Stimulated activated CD4-positive, alpha-beta T cell treated with anti-CD3 and anti-CD28 coated beads, Interleukin-1b, Interleukin-23, amount 100 ng/mL, for 1 hour (primary cell): ENCODE results near the gene WFDC1.

ENCODE experiments used
- DNase-seq, 2 donors: peaks; one replicate each; pipeline ENCODE4 v3.0.0-alpha.2; 2020; ENCODE audit warnings: low read depth in 2 of 2

Gene WFDC1

GRCh38 chr16:84302111-84302954 lies 7.7 kb downstream of the WFDC1 start:
- DNase-seq: no peak

GRCh38 chr16:84303023-84303422 lies 8.3 kb downstream of the WFDC1 start:
- DNase-seq: no peak

- DNase-seq: no peak
Measured at GRCh38 chr16:84303516-84303915, 8.8 kb downstream of the WFDC1 start.

- DNase-seq: no peak
Measured at GRCh38 chr16:84306564-84306963, 11.9 kb downstream of the WFDC1 start.

GRCh38 chr16:84307209-84307954 lies 12.7 kb downstream of the WFDC1 start:
- no peak for DNase-seq

GRCh38 chr16:84308120-84308519 lies 13.4 kb downstream of the WFDC1 start:
- no peak for DNase-seq

GRCh38 chr16:84310642-84311041 lies 16.0 kb downstream of the WFDC1 start:
- no peak for DNase-seq

GRCh38 chr16:84312783-84313382 lies 18.2 kb downstream of the WFDC1 start:
- no peak for DNase-seq

- no peak for DNase-seq
Measured at GRCh38 chr16:84313921-84314320, 19.2 kb downstream of the WFDC1 start.

GRCh38 chr16:84314373-84314772 lies 19.7 kb downstream of the WFDC1 start:
- no peak for DNase-seq

GRCh38 chr16:84314814-84315213 lies 20.1 kb downstream of the WFDC1 start:
- no peak for DNase-seq

GRCh38 chr16:84315422-84315821 lies 20.7 kb downstream of the WFDC1 start:
- DNase-seq: no peak

- DNase-seq: no peak
Measured at GRCh38 chr16:84318091-84318975, 23.7 kb downstream of the WFDC1 start.

- DNase-seq: no peak
Measured at GRCh38 chr16:84319146-84319760, 24.6 kb downstream of the WFDC1 start.

GRCh38 chr16:84320511-84320910 lies 25.8 kb downstream of the WFDC1 start:
- no peak for DNase-seq

- no peak for DNase-seq
Measured at GRCh38 chr16:84321932-84322331, 27.3 kb downstream of the WFDC1 start.

- no peak for DNase-seq
Measured at GRCh38 chr16:84322749-84323148, 28.1 kb downstream of the WFDC1 start.

- no peak for DNase-seq
Measured at GRCh38 chr16:84323606-84324005, 28.9 kb downstream of the WFDC1 start.

- no peak for DNase-seq
Measured at GRCh38 chr16:84324434-84325262, 30.0 kb downstream of the WFDC1 start.

- DNase-seq: no peak
Measured at GRCh38 chr16:84326545-84326944, 31.9 kb downstream of the WFDC1 start.
